GM23338 (cell line): ENCODE data around the gene DMWD. TPM values are rescaled to one million over a fixed set of nuclear protein-coding genes. Genes with fewer than 3 reads are reported as not detected.

ENCODE experiments used
- ATAC-seq: fragments of 200-7000 bp; cut with Tn5 transposase; 3 replicates; pipeline ENCODE4 v1.9.1; 2020
- DNase-seq: peaks from one replicate; pipeline ENCODE4 v3.0.0-alpha.2; 2015; ENCODE audit warnings: low spot score
- H2AFZ ChIP-seq: fragments of 200-600 bp; sonication (generic); 2 replicates; pipeline ENCODE4 v1.8.0; 2016; ENCODE audit warnings: antibody characterized with exemption, mild to moderate bottlenecking, moderate library complexity
- H3F3A ChIP-seq: fragments of 200-600 bp; sonication (generic); replicated peaks from 2 replicates; pipeline ENCODE4 v1.8.0; 2017; ENCODE audit warnings: antibody characterized with exemption, mixed run types, low read depth
- H3K27ac ChIP-seq: fragments of 200-600 bp; sonication (generic); 2 replicates; pipeline ENCODE4 v1.6.1; 2016; ENCODE audit warnings: low read depth
- H3K27me3 ChIP-seq: fragments of 200-600 bp; sonication (generic); 2 replicates; pipeline ENCODE4 v1.8.0; 2016; ENCODE audit warnings: mild to moderate bottlenecking, mixed run types, moderate library complexity; ENCODE audit not compliant: insufficient read depth
- H3K36me3 ChIP-seq: fragments of 200-600 bp; sonication (generic); 2 replicates; pipeline ENCODE4 v1.8.0; 2016; ENCODE audit warnings: mild to moderate bottlenecking; ENCODE audit not compliant: insufficient read depth
- H3K4me1 ChIP-seq: fragments of 200-600 bp; sonication (generic); 2 replicates; pipeline ENCODE4 v1.8.0; 2016; ENCODE audit warnings: mild to moderate bottlenecking, moderate library complexity; ENCODE audit not compliant: insufficient read depth
- H3K4me2 ChIP-seq: fragments of 200-600 bp; sonication (generic); 2 replicates; pipeline ENCODE4 v1.7.1; 2017; ENCODE audit warnings: mixed run types
- H3K4me3 ChIP-seq: fragments of 200-600 bp; sonication (generic); 2 replicates; pipeline ENCODE4 v1.6.1; 2016; ENCODE audit warnings: mixed run types
- H3K79me2 ChIP-seq: fragments of 200-600 bp; sonication (generic); replicated peaks from 2 replicates; pipeline ENCODE4 v1.8.0; 2017; ENCODE audit warnings: mild to moderate bottlenecking; ENCODE audit not compliant: insufficient read depth
- H3K9me2 ChIP-seq: fragments of 200-600 bp; sonication (generic); 2 replicates; pipeline ENCODE4 v1.8.0; 2017; ENCODE audit not compliant: insufficient read depth
- H4K20me1 ChIP-seq: fragments of 200-600 bp; sonication (generic); replicated peaks from 2 replicates; pipeline ENCODE4 v1.8.0; 2017; ENCODE audit warnings: mild to moderate bottlenecking; ENCODE audit not compliant: insufficient read depth
- H3K27ac Mint-ChIP-seq: 2 replicates; pipeline ENCODE4 v1.8.0; 2020; ENCODE audit warnings: inconsistent platforms, mild to moderate bottlenecking, moderate library complexity, mixed read lengths
- H3K27me3 Mint-ChIP-seq: 3 replicates; pipeline ENCODE4 v1.8.0; 2022; ENCODE audit warnings: low read depth, mild to moderate bottlenecking, moderate library complexity, mixed read lengths, inconsistent platforms; ENCODE audit not compliant: insufficient read depth, poor library complexity
- H3K36me3 Mint-ChIP-seq: 3 replicates; pipeline ENCODE4 v1.8.0; 2021; ENCODE audit warnings: low read depth, mild to moderate bottlenecking, inconsistent platforms, moderate library complexity, mixed read lengths
- H3K4me1 Mint-ChIP-seq: 3 replicates; pipeline ENCODE4 v1.8.0; 2020; ENCODE audit warnings: mild to moderate bottlenecking, inconsistent platforms, mixed read lengths
- H3K4me3 Mint-ChIP-seq: 3 replicates; pipeline ENCODE4 v1.8.0; 2021; ENCODE audit warnings: moderate library complexity, mild to moderate bottlenecking, inconsistent platforms, mixed read lengths
- H3K9me3 Mint-ChIP-seq: 3 replicates; pipeline ENCODE4 v1.8.0; 2020; ENCODE audit warnings: moderate library complexity, mild to moderate bottlenecking, inconsistent platforms, mixed read lengths
- CREB1 ChIP-seq: fragments of 250-450 bp; sonication (Bioruptor Pico); IDR thresholded peaks from 2 replicates; pipeline ENCODE4 v1.5.0; 2020; ENCODE audit warnings: low read depth, mild to moderate bottlenecking, moderate library complexity
- EZH2 ChIP-seq: fragments of 200-600 bp; sonication (generic); IDR thresholded peaks from one replicate; pipeline ENCODE4 v1.8.0; 2017; ENCODE audit warnings: antibody characterized with exemption, mild to moderate bottlenecking, low read depth; ENCODE audit not compliant: unreplicated experiment
- EZH2phosphoT487 ChIP-seq: fragments of 200-600 bp; sonication (generic); IDR thresholded peaks from one replicate; pipeline ENCODE4 v1.8.1; 2018; ENCODE audit warnings: antibody characterized with exemption; ENCODE audit not compliant: unreplicated experiment
- JUNB ChIP-seq: IDR thresholded peaks from one replicate; pipeline ENCODE4 v1.6.1; 2016; ENCODE audit warnings: antibody characterized with exemption; ENCODE audit not compliant: unreplicated experiment
- NANOG ChIP-seq: IDR thresholded peaks from 2 replicates; pipeline ENCODE4 v1.6.1; 2016; ENCODE audit warnings: antibody characterized with exemption, borderline replicate concordance
- POLR2AphosphoS5 ChIP-seq: IDR thresholded peaks from 2 replicates; pipeline ENCODE4 v1.6.1; 2016; ENCODE audit warnings: antibody characterized with exemption, low read depth
- STAT1 ChIP-seq: IDR thresholded peaks from one replicate; pipeline ENCODE4 v1.6.1; 2016; ENCODE audit warnings: antibody characterized with exemption; ENCODE audit not compliant: unreplicated experiment
- ZNF114 ChIP-seq: fragments of 250-450 bp; sonication (Bioruptor Pico); IDR thresholded peaks from 2 replicates; pipeline ENCODE4 v1.5.0; 2020; ENCODE audit warnings: mild to moderate bottlenecking, moderate library complexity
- ZNF331 ChIP-seq: fragments of 250-450 bp; sonication (Bioruptor Pico); IDR thresholded peaks from 2 replicates; pipeline ENCODE4 v1.5.0; 2020; ENCODE audit warnings: low read depth, mild to moderate bottlenecking, moderate library complexity
- polyA plus RNA-seq: library from polyadenylated mRNA; unstranded; fragments of >200 nt; fragmentation: Nextera tagmentation; extraction: Ambion mirVana; gene quantifications from 2 replicates; pipeline ENCODE4 v1.2.1, GENCODE V29; 2016
- total RNA-seq: library from RNA; depleted of rRNA; stranded (reverse); fragments of >200 nt; shearing (Covaris generic); gene quantifications from 2 replicates; pipeline ENCODE4 v1.2.3, GENCODE V29; 2014
- TF ChIP-seq, protein P1 (sequence below), 2 experiments: fragments of 200-600 bp in 1 of 2; sonication (generic) in 1 of 2; conservative IDR thresholded peaks; 2 replicates each; pipeline versions ENCODE4 v1.5.1 to v1.6.1; 2016 to 2017; ENCODE audit warnings: antibody characterized with exemption in 2 of 2, low read depth in 2 of 2, mild to moderate bottlenecking in 2 of 2, moderate library complexity in 1 of 2
- TF ChIP-seq, protein P2 (sequence below): fragments of 250-450 bp; sonication (Bioruptor Pico); IDR thresholded peaks from 2 replicates; pipeline ENCODE4 v1.5.0; 2020; ENCODE audit warnings: mild to moderate bottlenecking, moderate library complexity
- TF ChIP-seq, protein P3 (sequence below): IDR thresholded peaks from 2 replicates; pipeline ENCODE4 v1.6.1; 2016; ENCODE audit warnings: antibody characterized with exemption
- TF ChIP-seq, protein P4 (sequence below): IDR thresholded peaks from one replicate; pipeline ENCODE4 v1.6.1; 2018; ENCODE audit warnings: antibody characterized with exemption; ENCODE audit not compliant: unreplicated experiment

DMWD gene
- total and polyA plus RNA-seq, 2 experiments from 2014 or later: 12.1 to 45.6 TPM

DNA sequence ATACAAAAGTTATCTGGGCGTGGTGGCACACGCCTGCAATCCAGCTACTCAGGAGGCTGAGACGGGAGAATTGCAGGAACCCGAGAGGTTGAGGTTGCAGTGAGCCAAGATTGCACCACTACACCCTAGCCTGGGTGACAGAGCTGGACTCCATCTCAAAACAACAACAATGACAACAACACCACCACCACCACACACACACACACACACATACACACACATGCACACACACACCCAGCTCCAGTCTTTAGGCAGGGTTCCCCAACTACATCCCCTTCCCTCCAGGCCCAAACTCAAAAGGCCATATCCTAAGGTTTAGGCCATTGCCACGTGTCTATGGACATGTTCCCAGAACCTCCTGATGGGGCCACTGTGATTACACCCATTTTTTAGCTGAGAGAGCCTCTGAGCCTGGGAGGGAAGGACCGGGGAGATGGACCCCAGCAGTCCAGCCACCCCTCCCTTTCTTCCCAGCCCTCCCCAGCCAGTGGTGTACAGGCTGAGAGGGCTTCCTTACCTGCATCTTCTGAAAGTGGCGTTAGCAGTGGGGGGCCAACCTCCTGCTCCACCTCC is 9.0 kb upstream of the DMWD start:
- ATAC-seq (no peak), DNase-seq (no peak)
- H3K27me3 ChIP-seq: no peaks in the 10 kb centered on the region
- H3K4me1 ChIP-seq: no peaks in the 10 kb centered on the region
- H3K79me2 ChIP-seq: no peaks in the 10 kb centered on the region
- no peaks in the 10 kb centered on the region for H3K9me2 ChIP-seq
- TF ChIP-seq STAT1: no peak
- TF ChIP-seq, protein P1, sequence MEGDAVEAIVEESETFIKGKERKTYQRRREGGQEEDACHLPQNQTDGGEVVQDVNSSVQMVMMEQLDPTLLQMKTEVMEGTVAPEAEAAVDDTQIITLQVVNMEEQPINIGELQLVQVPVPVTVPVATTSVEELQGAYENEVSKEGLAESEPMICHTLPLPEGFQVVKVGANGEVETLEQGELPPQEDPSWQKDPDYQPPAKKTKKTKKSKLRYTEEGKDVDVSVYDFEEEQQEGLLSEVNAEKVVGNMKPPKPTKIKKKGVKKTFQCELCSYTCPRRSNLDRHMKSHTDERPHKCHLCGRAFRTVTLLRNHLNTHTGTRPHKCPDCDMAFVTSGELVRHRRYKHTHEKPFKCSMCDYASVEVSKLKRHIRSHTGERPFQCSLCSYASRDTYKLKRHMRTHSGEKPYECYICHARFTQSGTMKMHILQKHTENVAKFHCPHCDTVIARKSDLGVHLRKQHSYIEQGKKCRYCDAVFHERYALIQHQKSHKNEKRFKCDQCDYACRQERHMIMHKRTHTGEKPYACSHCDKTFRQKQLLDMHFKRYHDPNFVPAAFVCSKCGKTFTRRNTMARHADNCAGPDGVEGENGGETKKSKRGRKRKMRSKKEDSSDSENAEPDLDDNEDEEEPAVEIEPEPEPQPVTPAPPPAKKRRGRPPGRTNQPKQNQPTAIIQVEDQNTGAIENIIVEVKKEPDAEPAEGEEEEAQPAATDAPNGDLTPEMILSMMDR (conservative IDR thresholded peaks at IDR 0.05; ENCODE audit: low read depth in 2 of 2): no peak
- TF ChIP-seq POLR2AphosphoS5: no peak
- no peak for TF ChIP-seq CREB1 (CRISPR knock-in tag)
- no peak for TF ChIP-seq ZNF114 (CRISPR knock-in tag)
- TF ChIP-seq, protein P2, sequence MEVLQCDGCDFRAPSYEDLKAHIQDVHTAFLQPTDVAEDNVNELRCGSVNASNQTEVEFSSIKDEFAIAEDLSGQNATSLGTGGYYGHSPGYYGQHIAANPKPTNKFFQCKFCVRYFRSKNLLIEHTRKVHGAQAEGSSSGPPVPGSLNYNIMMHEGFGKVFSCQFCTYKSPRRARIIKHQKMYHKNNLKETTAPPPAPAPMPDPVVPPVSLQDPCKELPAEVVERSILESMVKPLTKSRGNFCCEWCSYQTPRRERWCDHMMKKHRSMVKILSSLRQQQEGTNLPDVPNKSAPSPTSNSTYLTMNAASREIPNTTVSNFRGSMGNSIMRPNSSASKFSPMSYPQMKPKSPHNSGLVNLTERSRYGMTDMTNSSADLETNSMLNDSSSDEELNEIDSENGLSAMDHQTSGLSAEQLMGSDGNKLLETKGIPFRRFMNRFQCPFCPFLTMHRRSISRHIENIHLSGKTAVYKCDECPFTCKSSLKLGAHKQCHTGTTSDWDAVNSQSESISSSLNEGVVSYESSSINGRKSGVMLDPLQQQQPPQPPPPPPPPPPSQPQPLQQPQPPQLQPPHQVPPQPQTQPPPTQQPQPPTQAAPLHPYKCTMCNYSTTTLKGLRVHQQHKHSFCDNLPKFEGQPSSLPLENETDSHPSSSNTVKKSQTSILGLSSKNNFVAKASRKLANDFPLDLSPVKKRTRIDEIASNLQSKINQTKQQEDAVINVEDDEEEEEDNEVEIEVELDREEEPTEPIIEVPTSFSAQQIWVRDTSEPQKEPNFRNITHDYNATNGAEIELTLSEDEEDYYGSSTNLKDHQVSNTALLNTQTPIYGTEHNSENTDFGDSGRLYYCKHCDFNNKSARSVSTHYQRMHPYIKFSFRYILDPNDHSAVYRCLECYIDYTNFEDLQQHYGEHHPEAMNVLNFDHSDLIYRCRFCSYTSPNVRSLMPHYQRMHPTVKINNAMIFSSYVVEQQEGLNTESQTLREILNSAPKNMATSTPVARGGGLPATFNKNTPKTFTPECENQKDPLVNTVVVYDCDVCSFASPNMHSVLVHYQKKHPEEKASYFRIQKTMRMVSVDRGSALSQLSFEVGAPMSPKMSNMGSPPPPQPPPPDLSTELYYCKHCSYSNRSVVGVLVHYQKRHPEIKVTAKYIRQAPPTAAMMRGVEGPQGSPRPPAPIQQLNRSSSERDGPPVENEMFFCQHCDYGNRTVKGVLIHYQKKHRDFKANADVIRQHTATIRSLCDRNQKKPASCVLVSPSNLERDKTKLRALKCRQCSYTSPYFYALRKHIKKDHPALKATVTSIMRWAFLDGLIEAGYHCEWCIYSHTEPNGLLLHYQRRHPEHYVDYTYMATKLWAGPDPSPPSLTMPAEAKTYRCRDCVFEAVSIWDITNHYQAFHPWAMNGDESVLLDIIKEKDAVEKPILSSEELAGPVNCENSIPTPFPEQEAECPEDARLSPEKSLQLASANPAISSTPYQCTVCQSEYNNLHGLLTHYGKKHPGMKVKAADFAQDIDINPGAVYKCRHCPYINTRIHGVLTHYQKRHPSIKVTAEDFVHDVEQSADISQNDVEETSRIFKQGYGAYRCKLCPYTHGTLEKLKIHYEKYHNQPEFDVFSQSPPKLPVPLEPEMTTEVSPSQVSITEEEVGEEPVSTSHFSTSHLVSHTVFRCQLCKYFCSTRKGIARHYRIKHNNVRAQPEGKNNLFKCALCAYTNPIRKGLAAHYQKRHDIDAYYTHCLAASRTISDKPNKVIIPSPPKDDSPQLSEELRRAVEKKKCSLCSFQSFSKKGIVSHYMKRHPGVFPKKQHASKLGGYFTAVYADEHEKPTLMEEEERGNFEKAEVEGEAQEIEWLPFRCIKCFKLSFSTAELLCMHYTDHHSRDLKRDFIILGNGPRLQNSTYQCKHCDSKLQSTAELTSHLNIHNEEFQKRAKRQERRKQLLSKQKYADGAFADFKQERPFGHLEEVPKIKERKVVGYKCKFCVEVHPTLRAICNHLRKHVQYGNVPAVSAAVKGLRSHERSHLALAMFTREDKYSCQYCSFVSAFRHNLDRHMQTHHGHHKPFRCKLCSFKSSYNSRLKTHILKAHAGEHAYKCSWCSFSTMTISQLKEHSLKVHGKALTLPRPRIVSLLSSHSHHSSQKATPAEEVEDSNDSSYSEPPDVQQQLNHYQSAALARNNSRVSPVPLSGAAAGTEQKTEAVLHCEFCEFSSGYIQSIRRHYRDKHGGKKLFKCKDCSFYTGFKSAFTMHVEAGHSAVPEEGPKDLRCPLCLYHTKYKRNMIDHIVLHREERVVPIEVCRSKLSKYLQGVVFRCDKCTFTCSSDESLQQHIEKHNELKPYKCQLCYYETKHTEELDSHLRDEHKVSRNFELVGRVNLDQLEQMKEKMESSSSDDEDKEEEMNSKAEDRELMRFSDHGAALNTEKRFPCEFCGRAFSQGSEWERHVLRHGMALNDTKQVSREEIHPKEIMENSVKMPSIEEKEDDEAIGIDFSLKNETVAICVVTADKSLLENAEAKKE: no peak
- TF ChIP-seq JUNB: no peak
- TF ChIP-seq ZNF331 (CRISPR knock-in tag): no peak
- TF ChIP-seq, protein P3, sequence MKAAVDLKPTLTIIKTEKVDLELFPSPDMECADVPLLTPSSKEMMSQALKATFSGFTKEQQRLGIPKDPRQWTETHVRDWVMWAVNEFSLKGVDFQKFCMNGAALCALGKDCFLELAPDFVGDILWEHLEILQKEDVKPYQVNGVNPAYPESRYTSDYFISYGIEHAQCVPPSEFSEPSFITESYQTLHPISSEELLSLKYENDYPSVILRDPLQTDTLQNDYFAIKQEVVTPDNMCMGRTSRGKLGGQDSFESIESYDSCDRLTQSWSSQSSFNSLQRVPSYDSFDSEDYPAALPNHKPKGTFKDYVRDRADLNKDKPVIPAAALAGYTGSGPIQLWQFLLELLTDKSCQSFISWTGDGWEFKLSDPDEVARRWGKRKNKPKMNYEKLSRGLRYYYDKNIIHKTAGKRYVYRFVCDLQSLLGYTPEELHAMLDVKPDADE: no peak
- no peak for TF ChIP-seq NANOG
- TF ChIP-seq EZH2phosphoT487: no peak
- TF ChIP-seq, protein P4, sequence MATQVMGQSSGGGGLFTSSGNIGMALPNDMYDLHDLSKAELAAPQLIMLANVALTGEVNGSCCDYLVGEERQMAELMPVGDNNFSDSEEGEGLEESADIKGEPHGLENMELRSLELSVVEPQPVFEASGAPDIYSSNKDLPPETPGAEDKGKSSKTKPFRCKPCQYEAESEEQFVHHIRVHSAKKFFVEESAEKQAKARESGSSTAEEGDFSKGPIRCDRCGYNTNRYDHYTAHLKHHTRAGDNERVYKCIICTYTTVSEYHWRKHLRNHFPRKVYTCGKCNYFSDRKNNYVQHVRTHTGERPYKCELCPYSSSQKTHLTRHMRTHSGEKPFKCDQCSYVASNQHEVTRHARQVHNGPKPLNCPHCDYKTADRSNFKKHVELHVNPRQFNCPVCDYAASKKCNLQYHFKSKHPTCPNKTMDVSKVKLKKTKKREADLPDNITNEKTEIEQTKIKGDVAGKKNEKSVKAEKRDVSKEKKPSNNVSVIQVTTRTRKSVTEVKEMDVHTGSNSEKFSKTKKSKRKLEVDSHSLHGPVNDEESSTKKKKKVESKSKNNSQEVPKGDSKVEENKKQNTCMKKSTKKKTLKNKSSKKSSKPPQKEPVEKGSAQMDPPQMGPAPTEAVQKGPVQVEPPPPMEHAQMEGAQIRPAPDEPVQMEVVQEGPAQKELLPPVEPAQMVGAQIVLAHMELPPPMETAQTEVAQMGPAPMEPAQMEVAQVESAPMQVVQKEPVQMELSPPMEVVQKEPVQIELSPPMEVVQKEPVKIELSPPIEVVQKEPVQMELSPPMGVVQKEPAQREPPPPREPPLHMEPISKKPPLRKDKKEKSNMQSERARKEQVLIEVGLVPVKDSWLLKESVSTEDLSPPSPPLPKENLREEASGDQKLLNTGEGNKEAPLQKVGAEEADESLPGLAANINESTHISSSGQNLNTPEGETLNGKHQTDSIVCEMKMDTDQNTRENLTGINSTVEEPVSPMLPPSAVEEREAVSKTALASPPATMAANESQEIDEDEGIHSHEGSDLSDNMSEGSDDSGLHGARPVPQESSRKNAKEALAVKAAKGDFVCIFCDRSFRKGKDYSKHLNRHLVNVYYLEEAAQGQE: no peak
- no peak for TF ChIP-seq EZH2
- no peaks in the 10 kb centered on the region; the same call in 2 of the 3 replicates for H3K9me3 Mint-ChIP-seq
- no peak overlapping the region for H3K27ac ChIP-seq
- no peak overlapping the region for H3K4me3 Mint-ChIP-seq
- H3F3A ChIP-seq: no peaks in the 10 kb centered on the region
- H3K36me3 Mint-ChIP-seq: no peaks in the 10 kb centered on the region
- no peak overlapping the region for H3K4me3 ChIP-seq
- H3K4me2 ChIP-seq: no peak overlapping the region
- no peak overlapping the region for H3K27ac Mint-ChIP-seq
- no peak overlapping the region; the same call in 1 of the 2 replicates for H2AFZ ChIP-seq
- no peaks in the 10 kb centered on the region for H3K36me3 ChIP-seq
- H4K20me1 ChIP-seq: no peaks in the 10 kb centered on the region
- H3K4me1 Mint-ChIP-seq: peaks cover 11% of the 10 kb centered on the region
- peaks cover 15% of the 10 kb centered on the region for H3K27me3 Mint-ChIP-seq
